ENCODE measurements around the gene ZNF579.

Gene ZNF579

DNA sequence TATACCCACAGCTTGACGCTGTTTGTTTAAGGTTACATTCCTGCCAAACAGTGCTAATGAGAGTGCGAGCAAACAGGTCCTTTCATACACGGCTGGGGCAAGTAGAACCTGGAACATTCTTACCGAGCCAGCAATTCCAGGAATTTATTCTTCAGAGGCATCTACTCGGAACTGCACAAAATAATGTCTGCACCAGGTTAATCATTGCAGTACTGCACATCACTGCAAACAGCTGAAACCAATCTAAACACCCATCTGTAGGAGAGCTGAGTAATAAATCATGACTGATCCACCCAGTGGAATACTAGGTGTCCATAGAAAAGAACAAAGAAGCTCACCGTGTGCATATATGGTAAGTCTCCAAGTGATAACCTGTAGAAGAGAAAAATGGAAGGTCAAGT, 1.2 kb upstream of the ZNF579 start:
- H3K4me2 ChIP-seq (ENCODE audit: low read length): no peak overlapping the region
- no peak overlapping the region for H3K4me3 ChIP-seq (ENCODE audit: low read length)
- no peaks in the 10 kb centered on the region for H4K20me1 ChIP-seq (ENCODE audit: control insufficient read depth, insufficient read depth, low read depth, low read length)
- no peak overlapping the region for H3K27ac ChIP-seq (ENCODE audit: low read depth, low read length)
- peaks cover 21% of the 10 kb centered on the region for H3K79me2 ChIP-seq (ENCODE audit: control insufficient read depth, low read length)
- TF ChIP-seq, protein P1, sequence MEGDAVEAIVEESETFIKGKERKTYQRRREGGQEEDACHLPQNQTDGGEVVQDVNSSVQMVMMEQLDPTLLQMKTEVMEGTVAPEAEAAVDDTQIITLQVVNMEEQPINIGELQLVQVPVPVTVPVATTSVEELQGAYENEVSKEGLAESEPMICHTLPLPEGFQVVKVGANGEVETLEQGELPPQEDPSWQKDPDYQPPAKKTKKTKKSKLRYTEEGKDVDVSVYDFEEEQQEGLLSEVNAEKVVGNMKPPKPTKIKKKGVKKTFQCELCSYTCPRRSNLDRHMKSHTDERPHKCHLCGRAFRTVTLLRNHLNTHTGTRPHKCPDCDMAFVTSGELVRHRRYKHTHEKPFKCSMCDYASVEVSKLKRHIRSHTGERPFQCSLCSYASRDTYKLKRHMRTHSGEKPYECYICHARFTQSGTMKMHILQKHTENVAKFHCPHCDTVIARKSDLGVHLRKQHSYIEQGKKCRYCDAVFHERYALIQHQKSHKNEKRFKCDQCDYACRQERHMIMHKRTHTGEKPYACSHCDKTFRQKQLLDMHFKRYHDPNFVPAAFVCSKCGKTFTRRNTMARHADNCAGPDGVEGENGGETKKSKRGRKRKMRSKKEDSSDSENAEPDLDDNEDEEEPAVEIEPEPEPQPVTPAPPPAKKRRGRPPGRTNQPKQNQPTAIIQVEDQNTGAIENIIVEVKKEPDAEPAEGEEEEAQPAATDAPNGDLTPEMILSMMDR (IDR thresholded peaks at IDR 0.05; ENCODE audit: low read depth, low read length, poor library complexity, severe bottlenecking): no peak
- no peak for TF ChIP-seq EZH2phosphoT487 (IDR thresholded peaks at IDR 0.05; ENCODE audit: borderline replicate concordance, low read length)
- no peaks in the 10 kb centered on the region for H3K27me3 ChIP-seq (ENCODE audit: control insufficient read depth, low read length)
- H3K9me2 ChIP-seq (replicated peaks; ENCODE audit: control insufficient read depth, low read length): no peaks in the 10 kb centered on the region
- peaks cover 35% of the 10 kb centered on the region for H3K4me1 ChIP-seq (ENCODE audit: control insufficient read depth, low read length)
- H3K9me3 ChIP-seq (ENCODE audit: control insufficient read depth, insufficient read depth, low read length): no peaks in the 10 kb centered on the region
- peaks cover 11% of the 10 kb centered on the region for H3K36me3 ChIP-seq (ENCODE audit: control insufficient read depth, low read length)
- H3F3A ChIP-seq (ENCODE audit: control insufficient read depth, insufficient read depth): peaks cover 30% of the 10 kb centered on the region

DNA sequence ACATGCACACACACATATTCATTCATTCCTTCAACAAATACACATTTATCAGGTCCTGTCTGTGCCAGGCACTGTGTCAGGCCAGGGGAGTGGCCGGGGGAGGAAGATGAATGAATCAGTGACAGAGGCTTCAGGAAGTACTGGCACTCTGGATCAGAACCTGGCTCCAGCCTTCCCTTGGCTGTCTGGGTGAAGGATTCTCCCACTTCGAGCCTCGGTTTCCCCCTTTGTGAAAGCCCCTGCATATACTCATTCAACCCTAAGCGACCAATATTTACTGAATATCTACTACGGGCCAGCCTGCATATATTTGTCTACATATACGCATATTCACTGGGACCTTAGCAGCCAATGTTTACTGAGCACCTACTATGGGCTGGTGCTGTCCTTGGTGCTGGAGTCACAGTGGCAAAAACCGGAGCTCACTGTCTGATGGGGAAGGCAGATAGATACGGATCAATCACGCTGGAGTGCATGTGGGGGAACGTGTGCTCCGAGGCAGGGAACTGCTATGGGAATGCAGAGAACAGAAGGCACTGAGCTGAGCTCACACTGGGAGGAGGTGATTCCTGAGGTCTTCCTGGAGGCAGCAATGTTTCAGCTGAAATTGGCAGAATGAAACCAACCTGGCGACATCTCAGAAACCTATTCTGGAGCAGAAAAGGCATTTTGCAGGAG, 636 bp upstream of the ZNF579 start:
- peaks cover 21% of the 10 kb centered on the region for H3K79me2 ChIP-seq (ENCODE audit: control insufficient read depth, low read length)
- H3K9me2 ChIP-seq (replicated peaks; ENCODE audit: control insufficient read depth, low read length): no peaks in the 10 kb centered on the region
- H3K4me3 ChIP-seq (ENCODE audit: low read length): peak overlapping the region; percentile 90
- peaks cover 30% of the 10 kb centered on the region for H3K4me1 ChIP-seq (ENCODE audit: control insufficient read depth, low read length)
- no peaks in the 10 kb centered on the region for H3K9me3 ChIP-seq (ENCODE audit: control insufficient read depth, insufficient read depth, low read length)
- peak overlapping the region; percentile 96 for H3K4me2 ChIP-seq (ENCODE audit: low read length)
- peaks cover 26% of the 10 kb centered on the region for H3F3A ChIP-seq (ENCODE audit: control insufficient read depth, insufficient read depth)
- H3K27me3 ChIP-seq (ENCODE audit: control insufficient read depth, low read length): no peaks in the 10 kb centered on the region
- peaks cover 14% of the 10 kb centered on the region for H3K36me3 ChIP-seq (ENCODE audit: control insufficient read depth, low read length)
- peak overlapping the region; percentile 50; the same call in 1 of the 2 replicates for H3K27ac ChIP-seq (ENCODE audit: low read depth, low read length)
- TF ChIP-seq, protein P1 (IDR thresholded peaks at IDR 0.05; ENCODE audit: low read depth, low read length, poor library complexity, severe bottlenecking): no peak
- no peak for TF ChIP-seq EZH2phosphoT487 (IDR thresholded peaks at IDR 0.05; ENCODE audit: borderline replicate concordance, low read length)
- H4K20me1 ChIP-seq (ENCODE audit: control insufficient read depth, insufficient read depth, low read depth, low read length): no peaks in the 10 kb centered on the region

DNA sequence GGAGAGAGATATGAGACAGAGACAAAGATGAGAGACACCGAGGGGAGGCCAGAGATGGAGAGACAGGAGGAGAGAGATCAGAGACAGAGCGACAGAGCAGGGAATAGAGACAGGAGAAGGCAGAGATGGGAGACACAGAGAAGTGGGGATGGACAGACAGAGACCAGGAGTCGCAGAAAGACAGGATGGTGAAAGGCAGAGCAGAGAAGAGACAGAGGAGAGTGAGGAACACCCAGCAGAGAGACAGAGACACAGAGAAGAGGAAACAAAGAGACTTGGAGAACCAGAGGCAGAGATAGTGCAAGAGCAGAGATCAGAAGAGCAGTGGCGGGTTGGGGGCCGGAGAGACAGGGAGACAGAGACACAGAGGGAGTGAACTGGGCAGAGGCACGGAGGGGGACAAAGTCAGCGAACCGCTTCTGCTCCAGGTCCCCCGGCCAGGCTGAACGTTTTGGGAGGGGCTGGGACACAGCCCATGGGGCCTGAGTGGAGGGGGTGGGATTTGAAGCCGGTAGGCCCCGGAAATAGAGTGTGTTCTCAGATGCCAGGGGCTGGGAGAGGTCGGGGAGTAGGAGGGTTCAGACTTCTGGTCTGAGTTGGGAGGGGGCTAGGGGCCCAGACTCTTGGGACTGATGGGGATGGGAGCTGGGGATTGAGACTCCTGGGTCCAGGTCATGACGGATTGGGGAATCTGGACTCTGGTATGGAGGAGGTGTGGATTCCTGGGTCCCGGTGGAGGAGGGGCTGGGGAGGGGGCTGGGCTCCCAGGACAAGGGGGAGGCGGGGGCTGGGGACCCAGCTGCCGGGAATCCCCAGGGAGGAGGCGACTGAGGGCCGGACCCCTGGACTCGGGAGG, 654 bp downstream of the ZNF579 start:
- TF ChIP-seq, protein P1 (IDR thresholded peaks at IDR 0.05; ENCODE audit: low read depth, low read length, poor library complexity, severe bottlenecking): no peak
- TF ChIP-seq EZH2phosphoT487 (IDR thresholded peaks at IDR 0.05; ENCODE audit: borderline replicate concordance, low read length): no peak
- Histone ChIP-seq H3K9me2 (replicated peaks; ENCODE audit: control insufficient read depth, low read length) (no peaks in the 10 kb centered on the region), H3K4me3 (ENCODE audit: low read length) (peak overlapping the region; percentile 90), H3K36me3 (ENCODE audit: control insufficient read depth, low read length) (peaks cover 17% of the 10 kb centered on the region), H4K20me1 (ENCODE audit: control insufficient read depth, insufficient read depth, low read depth, low read length) (no peaks in the 10 kb centered on the region), H3K79me2 (ENCODE audit: control insufficient read depth, low read length) (peaks cover 21% of the 10 kb centered on the region), H3K9me3 (ENCODE audit: control insufficient read depth, insufficient read depth, low read length) (no peaks in the 10 kb centered on the region), H3K4me1 (ENCODE audit: control insufficient read depth, low read length) (peaks cover 17% of the 10 kb centered on the region), H3K27ac (ENCODE audit: low read depth, low read length) (peak overlapping the region; percentile 50; the same call in 1 of the 2 replicates), H3K4me2 (ENCODE audit: low read length) (peak overlapping the region; percentile 96), H3F3A (ENCODE audit: control insufficient read depth, insufficient read depth) (peaks cover 17% of the 10 kb centered on the region), H3K27me3 (ENCODE audit: control insufficient read depth, low read length) (no peaks in the 10 kb centered on the region)
